ENCODE measurements around the gene UTP25.
"Not testable (repeated sequence)": the region's sequence is repeated elsewhere in the genome, so short reads cannot be mapped to it uniquely, and the experiment has no call there.

The UTP25 gene

DNA sequence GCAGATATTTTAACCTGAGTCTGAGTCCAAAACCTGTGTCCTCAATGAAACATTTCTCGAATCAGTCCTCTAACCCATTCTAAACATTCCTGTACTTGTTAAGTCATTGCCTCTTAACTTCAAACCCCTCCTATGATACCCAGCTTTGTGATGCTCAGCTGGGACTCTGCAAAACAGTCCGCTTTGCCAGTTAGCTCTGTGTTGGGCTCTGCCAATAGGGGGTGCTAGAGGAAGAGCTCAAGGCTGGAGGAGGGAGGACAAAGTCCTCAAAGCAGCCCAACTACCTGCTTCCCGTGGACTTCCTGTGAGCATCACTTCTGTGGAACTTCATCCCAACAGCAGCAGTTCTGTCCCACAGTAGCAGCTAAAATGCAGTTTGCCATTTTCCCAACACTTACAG lies 72.2 kb downstream of the UTP25 start:
- in situ Hi-C loops (cut with MboI; ENCODE audit: low pct_unique_long_range_greater_than_20kb, low sequenced_read_pairs, unreplicated experiment) = no loop called here
- TF ChIP-seq, protein P1, sequence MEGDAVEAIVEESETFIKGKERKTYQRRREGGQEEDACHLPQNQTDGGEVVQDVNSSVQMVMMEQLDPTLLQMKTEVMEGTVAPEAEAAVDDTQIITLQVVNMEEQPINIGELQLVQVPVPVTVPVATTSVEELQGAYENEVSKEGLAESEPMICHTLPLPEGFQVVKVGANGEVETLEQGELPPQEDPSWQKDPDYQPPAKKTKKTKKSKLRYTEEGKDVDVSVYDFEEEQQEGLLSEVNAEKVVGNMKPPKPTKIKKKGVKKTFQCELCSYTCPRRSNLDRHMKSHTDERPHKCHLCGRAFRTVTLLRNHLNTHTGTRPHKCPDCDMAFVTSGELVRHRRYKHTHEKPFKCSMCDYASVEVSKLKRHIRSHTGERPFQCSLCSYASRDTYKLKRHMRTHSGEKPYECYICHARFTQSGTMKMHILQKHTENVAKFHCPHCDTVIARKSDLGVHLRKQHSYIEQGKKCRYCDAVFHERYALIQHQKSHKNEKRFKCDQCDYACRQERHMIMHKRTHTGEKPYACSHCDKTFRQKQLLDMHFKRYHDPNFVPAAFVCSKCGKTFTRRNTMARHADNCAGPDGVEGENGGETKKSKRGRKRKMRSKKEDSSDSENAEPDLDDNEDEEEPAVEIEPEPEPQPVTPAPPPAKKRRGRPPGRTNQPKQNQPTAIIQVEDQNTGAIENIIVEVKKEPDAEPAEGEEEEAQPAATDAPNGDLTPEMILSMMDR (IDR thresholded peaks at IDR 0.05; ENCODE audit: extremely low read depth, insufficient read depth, missing control alignments) = peak; percentile 54
- peak; percentile 38 for DNase-seq (ENCODE audit: low spot score)

- TF ChIP-seq, protein P1 (IDR thresholded peaks at IDR 0.05; ENCODE audit: extremely low read depth, insufficient read depth, missing control alignments) = no peak
- no peak for DNase-seq (ENCODE audit: low spot score)
- in situ Hi-C loops (cut with MboI; ENCODE audit: low pct_unique_long_range_greater_than_20kb, low sequenced_read_pairs, unreplicated experiment) = no loop called here
Observed at GRCh38 chr1:209900734-209901133, 73.0 kb downstream of the UTP25 start.

GRCh38 chr1:209901211-209901610 lies 73.4 kb downstream of the UTP25 start:
- TF ChIP-seq, protein P1 (IDR thresholded peaks at IDR 0.05; ENCODE audit: extremely low read depth, insufficient read depth, missing control alignments) = no peak
- no peak for DNase-seq (ENCODE audit: low spot score)
- in situ Hi-C loops (cut with MboI; ENCODE audit: low pct_unique_long_range_greater_than_20kb, low sequenced_read_pairs, unreplicated experiment) = no loop called here

DNA sequence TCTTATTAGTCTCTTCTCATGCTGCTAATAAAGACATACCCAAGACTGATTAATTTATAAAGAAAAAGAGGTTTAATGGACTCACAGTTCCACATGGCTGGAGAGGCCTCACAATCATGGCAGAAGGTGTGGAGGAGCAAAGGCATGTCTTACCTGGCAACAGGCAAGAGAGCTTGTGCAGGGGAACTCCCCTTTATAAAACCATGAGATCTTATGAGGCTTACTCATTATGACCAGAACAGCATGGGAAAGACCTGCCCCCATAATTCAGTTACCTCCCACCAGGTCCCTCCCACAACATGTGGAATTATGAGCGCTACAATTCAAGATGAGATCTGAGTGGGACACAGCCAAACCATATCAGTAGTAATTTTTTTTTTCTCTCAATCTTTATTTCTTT lies 77.0 kb downstream of the UTP25 start:
- DNase-seq (ENCODE audit: low spot score); in situ Hi-C loops (cut with MboI; ENCODE audit: low pct_unique_long_range_greater_than_20kb, low sequenced_read_pairs, unreplicated experiment): not testable (repeated sequence)
